DMS 273 treated with DMSO at 0.1 percent for 48 hours (cell line): ENCODE results near the gene ASAP2.
"Not testable (repeated sequence)": the region's sequence is repeated elsewhere in the genome, so short reads cannot be mapped to it uniquely, and the experiment has no call there.

Experiments
- DNase-seq: peaks from one replicate; lab custom pipeline; 2025; lab: John Stamatoyannopoulos, UW

Gene ASAP2

GRCh38 chr2:9212661-9213411 lies 6.2 kb downstream of the ASAP2 start:
- no peak for DNase-seq

GRCh38 chr2:9213477-9214051 lies 7.0 kb downstream of the ASAP2 start:
- DNase-seq: no peak

GRCh38 chr2:9214873-9215272 lies 8.3 kb downstream of the ASAP2 start:
- DNase-seq: no peak

- DNase-seq: no peak
These were observed 9.1 kb downstream of the ASAP2 start for GRCh38 chr2:9215680-9216079.

GRCh38 chr2:9216143-9216542 lies 9.5 kb downstream of the ASAP2 start:
- not testable (repeated sequence) for DNase-seq

- no peak for DNase-seq
These were observed 11.5 kb downstream of the ASAP2 start for GRCh38 chr2:9217838-9218770.

- no peak for DNase-seq
These were observed 12.4 kb downstream of the ASAP2 start for GRCh38 chr2:9219027-9219445.

- DNase-seq: no peak
These were observed 13.6 kb downstream of the ASAP2 start for GRCh38 chr2:9220201-9220600.

- DNase-seq: no peak
These were observed 14.6 kb downstream of the ASAP2 start for GRCh38 chr2:9221223-9221622.

- no peak for DNase-seq
These were observed 15.8 kb downstream of the ASAP2 start for GRCh38 chr2:9222239-9222892.

- no peak for DNase-seq
These were observed 16.3 kb downstream of the ASAP2 start for GRCh38 chr2:9222893-9223287.

GRCh38 chr2:9225806-9226205 lies 19.2 kb downstream of the ASAP2 start:
- no peak for DNase-seq

GRCh38 chr2:9226458-9227380 lies 20.1 kb downstream of the ASAP2 start:
- no peak for DNase-seq

GRCh38 chr2:9228088-9228751 lies 21.6 kb downstream of the ASAP2 start:
- no peak for DNase-seq

- DNase-seq: no peak
These were observed 22.3 kb downstream of the ASAP2 start for GRCh38 chr2:9228781-9229469.

GRCh38 chr2:9229470-9229820 lies 22.8 kb downstream of the ASAP2 start:
- no peak for DNase-seq

- DNase-seq: no peak
These were observed 23.6 kb downstream of the ASAP2 start for GRCh38 chr2:9230051-9230802.

GRCh38 chr2:9230881-9231280 lies 24.3 kb downstream of the ASAP2 start:
- DNase-seq: no peak
